Measurements from ENCODE around the gene EED.
"Not testable (repeated sequence)": the region's sequence is repeated elsewhere in the genome, so short reads cannot be mapped to it uniquely, and the experiment has no call there.

EED gene

DNA sequence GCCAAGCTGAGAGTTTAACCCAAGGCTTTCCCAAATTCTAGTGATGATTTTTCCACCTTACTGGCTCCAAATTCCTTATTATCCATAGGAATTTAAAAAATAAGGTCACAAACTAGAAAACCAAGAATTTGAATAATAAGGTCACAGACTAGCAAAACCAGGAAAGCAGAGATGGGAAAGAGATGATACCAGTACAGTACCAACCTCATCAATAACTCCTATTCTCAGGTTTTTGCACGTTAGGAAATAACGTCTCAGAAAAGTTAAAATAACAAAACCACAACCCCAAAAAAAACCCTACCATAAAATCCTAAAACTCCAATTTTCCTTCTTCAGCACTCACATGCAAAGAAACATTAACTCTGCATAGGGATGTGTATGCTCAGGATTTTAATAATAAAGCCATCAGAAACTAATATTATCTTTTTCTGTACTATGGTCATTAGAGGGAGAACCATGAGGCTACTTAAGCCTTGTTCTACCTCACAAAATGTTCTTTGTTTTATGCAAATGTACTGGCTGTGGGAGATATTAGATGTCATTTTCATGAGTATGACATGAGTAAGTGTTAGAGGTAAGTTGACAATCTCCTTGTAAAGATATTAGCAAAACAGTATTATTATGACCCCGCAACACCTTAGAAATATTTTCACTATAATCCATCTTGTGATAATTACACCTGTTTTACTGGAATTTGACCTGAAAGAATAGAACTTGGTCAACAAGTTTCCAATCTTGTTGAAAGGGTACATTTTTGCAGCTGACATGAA, 16.1 kb upstream of the EED start:
- no peaks in the 10 kb centered on the region for H3K9me3 ChIP-seq (ENCODE audit: low read length)
- H3K27me3 ChIP-seq (ENCODE audit: insufficient read depth, low read length) = peaks cover 2% of the 10 kb centered on the region
- no peak overlapping the region for H3K4me3 ChIP-seq (ENCODE audit: low read length)
- H3K4me1 ChIP-seq (ENCODE audit: insufficient read depth, low read length) = no peaks in the 10 kb centered on the region
- H2AFZ ChIP-seq (ENCODE audit: low read depth, low read length) = no peak overlapping the region
- no peaks in the 10 kb centered on the region for H3K36me3 ChIP-seq (ENCODE audit: insufficient read depth, low read length)

DNA sequence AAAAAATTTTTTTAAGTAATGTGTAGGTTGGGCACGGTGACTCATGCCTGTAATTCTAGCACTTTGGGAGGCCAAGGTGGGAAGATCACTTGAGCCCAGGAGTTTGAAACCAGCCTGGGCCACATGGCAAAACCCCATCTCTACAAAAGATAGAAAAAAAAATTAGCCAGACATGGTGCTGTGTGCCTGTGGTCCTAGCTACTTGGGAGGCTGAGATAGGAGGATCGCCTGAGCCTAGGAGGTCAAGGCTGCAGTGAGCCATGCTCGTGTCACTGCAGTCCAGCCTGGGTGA, 15.6 kb upstream of the EED start:
- not testable (repeated sequence) for H3K4me1 ChIP-seq (ENCODE audit: insufficient read depth, low read length); H3K4me3 ChIP-seq (ENCODE audit: low read length); H3K27me3 ChIP-seq (ENCODE audit: insufficient read depth, low read length); H3K36me3 ChIP-seq (ENCODE audit: insufficient read depth, low read length); H3K9me3 ChIP-seq (ENCODE audit: low read length); H2AFZ ChIP-seq (ENCODE audit: low read depth, low read length)

- H3K27me3 ChIP-seq (ENCODE audit: insufficient read depth, low read length) = peaks cover 2% of the 10 kb centered on the region
- no peaks in the 10 kb centered on the region for H3K4me1 ChIP-seq (ENCODE audit: insufficient read depth, low read length)
- H3K36me3 ChIP-seq (ENCODE audit: insufficient read depth, low read length) = no peaks in the 10 kb centered on the region
- no peaks in the 10 kb centered on the region for H3K9me3 ChIP-seq (ENCODE audit: low read length)
- H3K4me3 ChIP-seq (ENCODE audit: low read length) = no peak overlapping the region
- no peak overlapping the region for H2AFZ ChIP-seq (ENCODE audit: low read depth, low read length)
Measured at GRCh38 chr11:86230179-86230804, 14.3 kb upstream of the EED start.

GRCh38 chr11:86230921-86231434, 13.6 kb upstream of the EED start:
- no peaks in the 10 kb centered on the region for H3K36me3 ChIP-seq (ENCODE audit: insufficient read depth, low read length)
- no peak overlapping the region for H3K4me3 ChIP-seq (ENCODE audit: low read length)
- H3K9me3 ChIP-seq (ENCODE audit: low read length) = no peaks in the 10 kb centered on the region
- peaks cover 2% of the 10 kb centered on the region for H3K27me3 ChIP-seq (ENCODE audit: insufficient read depth, low read length)
- no peaks in the 10 kb centered on the region for H3K4me1 ChIP-seq (ENCODE audit: insufficient read depth, low read length)
- no peak overlapping the region for H2AFZ ChIP-seq (ENCODE audit: low read depth, low read length)

- no peaks in the 10 kb centered on the region for H3K4me1 ChIP-seq (ENCODE audit: insufficient read depth, low read length)
- H3K27me3 ChIP-seq (ENCODE audit: insufficient read depth, low read length) = peaks cover 2% of the 10 kb centered on the region
- H3K9me3 ChIP-seq (ENCODE audit: low read length) = no peaks in the 10 kb centered on the region
Measured at GRCh38 chr11:86232556-86232955, 12.0 kb upstream of the EED start.

DNA sequence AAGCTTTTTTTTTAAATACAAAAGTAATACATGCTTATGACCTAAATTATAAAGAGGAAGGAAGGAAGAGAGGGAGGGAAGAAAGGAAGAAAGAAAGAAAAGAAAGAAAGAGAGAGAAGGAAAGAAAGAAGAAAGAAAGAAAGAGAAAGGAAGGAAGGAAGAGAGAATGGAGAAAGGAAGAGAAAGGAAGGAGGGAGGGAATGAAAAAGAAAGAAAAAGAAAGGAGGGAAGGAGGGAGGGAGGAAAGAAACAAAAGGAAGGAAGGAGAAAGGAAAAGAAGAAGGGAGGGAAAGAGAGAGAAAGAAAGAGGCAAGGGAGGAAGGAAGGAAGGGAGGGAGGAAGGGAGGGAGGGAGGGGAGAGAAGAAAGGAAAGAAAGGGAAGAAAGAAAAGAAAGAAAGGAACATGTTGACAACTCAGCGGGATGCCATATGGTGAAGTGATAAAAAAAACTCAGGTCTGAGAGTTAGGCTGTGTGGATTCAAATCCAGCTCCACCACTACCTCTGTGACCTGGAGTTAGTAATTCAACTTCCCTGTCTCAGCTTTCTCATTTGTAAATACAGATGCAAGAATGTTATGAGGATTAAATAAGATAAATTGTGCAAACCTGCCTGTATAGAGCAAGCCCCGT, 9.6 kb upstream of the EED start:
- Histone ChIP-seq H3K4me1 (ENCODE audit: insufficient read depth, low read length) (no peaks in the 10 kb centered on the region), H3K36me3 (ENCODE audit: insufficient read depth, low read length) (no peaks in the 10 kb centered on the region), H3K9me3 (ENCODE audit: low read length) (no peaks in the 10 kb centered on the region), H3K27me3 (ENCODE audit: insufficient read depth, low read length) (peaks cover 2% of the 10 kb centered on the region), H3K4me3 (ENCODE audit: low read length) (no peak overlapping the region), H2AFZ (ENCODE audit: low read depth, low read length) (no peak overlapping the region)

More at GRCh38 chr11:86232556-86232955, 12.0 kb upstream of the EED start:
- no peaks in the 10 kb centered on the region for H3K36me3 ChIP-seq (ENCODE audit: insufficient read depth, low read length)
- H3K4me3 ChIP-seq (ENCODE audit: low read length) = no peak overlapping the region
- no peak overlapping the region for H2AFZ ChIP-seq (ENCODE audit: low read depth, low read length)

- Histone ChIP-seq H3K4me3 (ENCODE audit: low read length) (no peak overlapping the region), H3K36me3 (ENCODE audit: insufficient read depth, low read length) (no peaks in the 10 kb centered on the region)
Measured at GRCh38 chr11:86237267-86237804, 7.2 kb upstream of the EED start.

GRCh38 chr11:86240164-86240563, 4.4 kb upstream of the EED start:
- no peaks in the 10 kb centered on the region for H3K27me3 ChIP-seq (ENCODE audit: insufficient read depth, low read length)
- H3K9me3 ChIP-seq (ENCODE audit: low read length) = no peaks in the 10 kb centered on the region
- H3K36me3 ChIP-seq (ENCODE audit: insufficient read depth, low read length) = no peaks in the 10 kb centered on the region
- no peak overlapping the region for H3K4me3 ChIP-seq (ENCODE audit: low read length)
- peaks cover 6% of the 10 kb centered on the region for H3K4me1 ChIP-seq (ENCODE audit: insufficient read depth, low read length)
- no peak overlapping the region for H2AFZ ChIP-seq (ENCODE audit: low read depth, low read length)

More at GRCh38 chr11:86237267-86237804, 7.2 kb upstream of the EED start:
- H3K4me1 ChIP-seq (ENCODE audit: insufficient read depth, low read length) = no peaks in the 10 kb centered on the region
- no peaks in the 10 kb centered on the region for H3K27me3 ChIP-seq (ENCODE audit: insufficient read depth, low read length)
- H3K9me3 ChIP-seq (ENCODE audit: low read length) = no peaks in the 10 kb centered on the region
- H2AFZ ChIP-seq (ENCODE audit: low read depth, low read length) = no peak overlapping the region

DNA sequence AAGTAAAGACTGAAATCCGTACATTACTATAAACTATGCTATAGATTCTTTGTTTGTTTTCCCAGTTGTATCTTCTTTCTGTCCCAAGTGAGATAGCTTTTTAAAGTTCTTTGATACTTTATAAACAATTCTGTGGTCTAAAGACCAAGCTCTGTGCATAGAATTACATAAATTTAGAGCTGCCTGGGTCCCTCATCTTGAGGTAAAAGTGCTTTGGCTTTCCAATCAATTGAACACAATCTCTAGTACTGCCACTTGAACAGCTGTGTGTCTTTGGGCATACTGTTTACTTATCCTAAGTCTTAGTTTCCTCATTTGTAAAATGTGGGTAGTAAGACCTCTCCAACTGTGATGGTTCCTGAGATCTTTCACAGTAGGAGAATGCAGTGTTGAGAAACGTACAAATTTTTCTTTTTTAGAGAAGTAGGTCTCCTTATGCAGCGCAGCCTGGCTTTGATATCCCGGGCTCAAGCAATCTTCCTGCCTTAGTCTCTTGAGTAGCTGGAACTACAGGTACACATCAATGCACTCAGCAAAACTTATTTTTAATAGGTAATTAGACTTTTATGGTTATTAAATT, 2.5 kb upstream of the EED start:
- no peak overlapping the region for H3K4me3 ChIP-seq (ENCODE audit: low read length)
- H3K9me3 ChIP-seq (ENCODE audit: low read length) = no peaks in the 10 kb centered on the region
- H3K4me1 ChIP-seq (ENCODE audit: insufficient read depth, low read length) = peaks cover 18% of the 10 kb centered on the region
- H3K36me3 ChIP-seq (ENCODE audit: insufficient read depth, low read length) = no peaks in the 10 kb centered on the region
- H2AFZ ChIP-seq (ENCODE audit: low read depth, low read length) = no peak overlapping the region
- no peaks in the 10 kb centered on the region for H3K27me3 ChIP-seq (ENCODE audit: insufficient read depth, low read length)

DNA sequence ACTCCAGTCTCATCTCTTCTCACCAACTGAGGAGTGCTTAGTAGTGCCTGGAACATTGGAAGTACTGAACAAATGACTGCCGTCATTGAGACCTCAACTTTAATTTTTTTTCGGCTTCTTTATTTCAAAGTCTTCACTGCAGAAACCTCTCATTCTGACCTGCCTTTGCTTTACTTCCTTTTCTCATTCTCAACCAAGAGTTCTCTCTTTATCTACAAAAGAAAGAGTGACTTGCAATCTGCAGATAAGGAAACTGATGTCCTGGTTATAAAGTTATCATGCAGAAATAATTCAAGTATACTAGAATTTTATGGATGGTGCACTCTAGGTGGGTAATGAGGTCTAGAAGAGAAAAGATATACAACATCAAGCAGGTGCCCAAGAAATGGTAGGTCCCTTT, 1.2 kb upstream of the EED start:
- peak overlapping the region; percentile 66 for H2AFZ ChIP-seq (ENCODE audit: low read depth, low read length)
- H3K4me1 ChIP-seq (ENCODE audit: insufficient read depth, low read length) = peaks cover 19% of the 10 kb centered on the region
- H3K4me3 ChIP-seq (ENCODE audit: low read length) = no peak overlapping the region
- H3K9me3 ChIP-seq (ENCODE audit: low read length) = no peaks in the 10 kb centered on the region
- no peaks in the 10 kb centered on the region for H3K27me3 ChIP-seq (ENCODE audit: insufficient read depth, low read length)
- no peaks in the 10 kb centered on the region for H3K36me3 ChIP-seq (ENCODE audit: insufficient read depth, low read length)

GRCh38 chr11:86244063-86244521, 461 bp upstream of the EED start:
- Histone ChIP-seq H3K27me3 (ENCODE audit: insufficient read depth, low read length) (no peaks in the 10 kb centered on the region), H3K4me3 (ENCODE audit: low read length) (peak overlapping the region; percentile 70), H3K36me3 (ENCODE audit: insufficient read depth, low read length) (no peaks in the 10 kb centered on the region), H2AFZ (ENCODE audit: low read depth, low read length) (peak overlapping the region; percentile 66), H3K4me1 (ENCODE audit: insufficient read depth, low read length) (peaks cover 19% of the 10 kb centered on the region), H3K9me3 (ENCODE audit: low read length) (no peaks in the 10 kb centered on the region)

DNA sequence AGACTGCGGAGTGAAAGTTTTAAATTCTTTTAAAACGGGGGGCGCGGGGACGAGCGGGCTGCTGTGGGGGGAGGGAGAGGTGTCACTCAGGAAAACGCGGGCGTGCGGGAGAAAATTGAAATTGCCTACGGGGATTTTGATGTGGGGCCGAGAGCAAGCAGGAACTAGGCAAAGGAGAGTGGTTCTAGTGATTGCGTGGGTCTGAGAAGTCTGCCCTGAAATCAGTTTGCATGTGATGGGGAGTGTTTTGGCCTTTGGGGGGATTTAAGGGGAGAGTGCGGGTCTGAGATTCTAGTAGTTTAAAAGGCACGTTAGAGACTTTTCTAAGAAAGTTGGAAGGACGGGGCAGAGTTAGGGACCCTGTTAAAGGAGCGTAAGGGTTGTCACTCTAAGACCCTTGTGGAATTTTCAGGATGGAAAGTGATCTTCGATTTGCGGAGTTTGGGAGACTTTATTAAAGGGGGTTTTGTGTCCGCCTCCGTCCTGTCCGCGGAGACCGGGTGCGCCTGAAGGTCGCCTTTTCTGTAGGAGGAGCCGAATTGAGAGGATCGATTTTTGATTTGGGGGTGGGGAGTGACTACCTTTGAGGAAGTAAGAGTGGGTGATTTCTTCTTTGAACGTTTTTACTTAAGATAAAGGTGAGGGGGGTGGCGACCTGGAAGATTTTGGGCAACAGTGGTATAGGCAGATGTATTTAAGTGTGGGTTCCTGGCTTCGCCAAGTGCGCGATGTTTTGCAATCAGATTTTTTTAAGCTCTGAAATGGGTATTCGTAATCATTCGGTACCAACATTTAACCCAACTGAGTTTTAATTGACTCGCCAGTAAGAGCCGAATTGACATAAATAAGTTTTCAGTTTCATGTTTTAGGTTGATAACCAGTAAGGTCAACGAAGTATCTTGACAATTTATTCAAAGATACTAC, 1.1 kb downstream of the EED start:
- peaks cover 4% of the 10 kb centered on the region for H3K36me3 ChIP-seq (ENCODE audit: insufficient read depth, low read length)
- peaks cover 22% of the 10 kb centered on the region for H3K4me1 ChIP-seq (ENCODE audit: insufficient read depth, low read length)
- H3K4me3 ChIP-seq (ENCODE audit: low read length) = peak overlapping the region; percentile 70
- no peaks in the 10 kb centered on the region for H3K9me3 ChIP-seq (ENCODE audit: low read length)
- peak overlapping the region; percentile 79 for H2AFZ ChIP-seq (ENCODE audit: low read depth, low read length)
- H3K27me3 ChIP-seq (ENCODE audit: insufficient read depth, low read length) = no peaks in the 10 kb centered on the region

Data from neuron (in vitro differentiated cells).